Measurements from ENCODE around the gene UBD. TPM values are rescaled to one million over a fixed set of nuclear protein-coding genes. Genes with fewer than 3 reads are reported as not detected.

The UBD gene
- total and polyA plus RNA-seq, 9 of the 15 experiments (the other 6 are each of a cell fraction or from before 2014, with no cell fraction given) = not detected

GRCh38 chr6:29516108-29516507 lies 43.4 kb downstream of the UBD start:
- no peaks in the 10 kb centered on the region for H3K9me1 ChIP-seq (ENCODE audit: control insufficient read depth, insufficient read depth, low read length)
- no peak overlapping the region for H2AFZ ChIP-seq (ENCODE audit: low read depth, low read length)
- H3K79me2 ChIP-seq (ENCODE audit: control insufficient read depth, insufficient read depth, low read length) = no peaks in the 10 kb centered on the region
- H3K4me2 ChIP-seq (ENCODE audit: insufficient read depth, low read length) = no peak overlapping the region
- CTCF ChIA-PET (ENCODE audit: low intra/inter-chr PET ratio) = no interaction called here
- 0% methylated on average over 6 of the region's 6 CpGs for WGBS (ENCODE audit: insufficient coverage, low coverage, missing lambda C conversion rate)
- DNase-seq (ENCODE audit: extremely low read depth in 1 of 4, low spot score in 3 of 4) (no peak), FAIRE-seq (no peak), ATAC-seq (no peak)
- intact Hi-C loops (cut with micrococcal nuclease) = loop anchor here (5.0 kb wide), 1 partner anchor 79 kb away; the partner anchor contains the start of gene OR10C1
- no peaks in the 10 kb centered on the region for H3K4me1 ChIP-seq (replicated peaks in 1 of 2; ENCODE audit: control insufficient read depth in 2 of 2, insufficient read depth in 2 of 2, low read length in 2 of 2)
- in situ Hi-C loops (cut with MboI) = no loop called here
- no peaks in the 10 kb centered on the region for H3K36me3 ChIP-seq (ENCODE audit: control insufficient read depth, insufficient read depth, low read length)
- H3K27ac ChIP-seq (ENCODE audit: extremely low read depth, low read depth, low read length) = no peak overlapping the region
- no peak overlapping the region for H3K4me3 ChIP-seq
- H3K9ac ChIP-seq (ENCODE audit: insufficient read depth in 1 of 2, low read depth in 2 of 2, low read length in 2 of 2) = no peak overlapping the region
- POLR2A ChIA-PET = no interaction called here
- no peaks in the 10 kb centered on the region for H3K9me3 ChIP-seq (replicated peaks; ENCODE audit: control insufficient read depth, insufficient read depth, low read depth, low read length)
- no peak for TF ChIP-seq E2F1 (CRISPR knock-in tag; IDR thresholded peaks at IDR 0.05)
- H4K20me1 ChIP-seq (replicated peaks; ENCODE audit: control insufficient read depth, insufficient read depth, low read length) = no peaks in the 10 kb centered on the region
- peaks cover 0 to 17% of the 10 kb centered on the region in 2 experiments; a peak in 3 of 5 replicates for H3K27me3 ChIP-seq (ENCODE audit: control insufficient read depth in 2 of 2, insufficient read depth in 2 of 2, low read length in 2 of 2)
- no TSS peak for BruUV-seq (replicated peaks)

GRCh38 chr6:29510746-29511300 lies 48.7 kb downstream of the UBD start:
- intact Hi-C loops (cut with micrococcal nuclease) (no loop called here), in situ Hi-C loops (cut with MboI) (no loop called here)
- no peaks in the 10 kb centered on the region for H3K9me3 ChIP-seq (replicated peaks; ENCODE audit: control insufficient read depth, insufficient read depth, low read depth, low read length)
- no peak for ATAC-seq
- ChIA-PET CTCF (ENCODE audit: low intra/inter-chr PET ratio) (no interaction called here), POLR2A (interaction anchor here (0.5 kb wide), 1 partner anchor 237 kb away, joined by 3 read pairs; no protein-coding TSS in a partner anchor)
- no peak overlapping the region for H2AFZ ChIP-seq (ENCODE audit: low read depth, low read length)
- H3K79me2 ChIP-seq (ENCODE audit: control insufficient read depth, insufficient read depth, low read length) = no peaks in the 10 kb centered on the region
- H3K27me3 ChIP-seq (ENCODE audit: control insufficient read depth in 2 of 2, insufficient read depth in 2 of 2, low read length in 2 of 2) = peaks cover 9 to 48% of the 10 kb centered on the region in 2 experiments
- no peaks in the 10 kb centered on the region for H3K36me3 ChIP-seq (ENCODE audit: control insufficient read depth, insufficient read depth, low read length)
- no peak for DNase-seq (ENCODE audit: extremely low read depth in 1 of 4, low spot score in 3 of 4)
- no peak overlapping the region for H3K9ac ChIP-seq (ENCODE audit: insufficient read depth in 1 of 2, low read depth in 2 of 2, low read length in 2 of 2)
- no TSS peak for BruUV-seq (replicated peaks)
- no peaks in the 10 kb centered on the region for H3K9me1 ChIP-seq (ENCODE audit: control insufficient read depth, insufficient read depth, low read length)
- WGBS (ENCODE audit: insufficient coverage, low coverage, missing lambda C conversion rate) = 0% methylated on average over 2 of the region's 2 CpGs
- H3K4me1 ChIP-seq (replicated peaks in 1 of 2; ENCODE audit: control insufficient read depth in 2 of 2, insufficient read depth in 2 of 2, low read length in 2 of 2) = no peaks in the 10 kb centered on the region
- H3K4me3 ChIP-seq = no peak overlapping the region
- FAIRE-seq = no peak
- H4K20me1 ChIP-seq (replicated peaks; ENCODE audit: control insufficient read depth, insufficient read depth, low read length) = no peaks in the 10 kb centered on the region
- H3K4me2 ChIP-seq (ENCODE audit: insufficient read depth, low read length) = no peak overlapping the region
- H3K27ac ChIP-seq (ENCODE audit: extremely low read depth, low read depth, low read length) = no peak overlapping the region
- TF ChIP-seq GTF2A2 (tag; IDR thresholded peaks at IDR 0.05) (no peak), SRSF3 (IDR thresholded peaks at IDR 0.05; ENCODE audit: insufficient read depth, low read length) (no peak), BRF1 (IDR thresholded peaks at IDR 0.05; ENCODE audit: borderline replicate concordance, extremely low read depth, insufficient read length) (no peak), DEAF1 (CRISPR knock-in tag; IDR thresholded peaks at IDR 0.05) (no peak), IRF9 (tag; IDR thresholded peaks at IDR 0.05) (no peak), RBFOX2 (IDR thresholded peaks at IDR 0.05; ENCODE audit: low read depth, low read length) (no peak), HMG20B (CRISPR knock-in tag; IDR thresholded peaks at IDR 0.05) (no peak), SLC30A9 (CRISPR knock-in tag; IDR thresholded peaks at IDR 0.05) (no peak)
